Suppressor macrophage treated with lipopolysaccharide for 4 hours (primary cell): ENCODE data around the gene SMPD1.
A peak's percentile ranks its signal among the peaks of the same experiment; 100 is the strongest.

ENCODE experiments used
- DNase-seq: peaks from one replicate; pipeline ENCODE4 v3.0.0-alpha.2; 2020

Gene SMPD1

GRCh38 chr11:6389905-6390717 lies at the start of gene SMPD1:
TSS of gene SMPD1 (plus strand) at chr11:6390474. CDS start at chr11:6390599, 125 bp downstream.
- DNase-seq, result peak; percentile 97

- no peak for DNase-seq
Observed at GRCh38 chr11:6345366-6345765, 44.9 kb upstream of the SMPD1 start.

- no peak for DNase-seq
Observed at GRCh38 chr11:6350043-6350442, 40.2 kb upstream of the SMPD1 start.

GRCh38 chr11:6350486-6350885 lies 39.8 kb upstream of the SMPD1 start:
- no peak for DNase-seq

- no peak for DNase-seq
Observed at GRCh38 chr11:6351782-6352382, 38.4 kb upstream of the SMPD1 start.

GRCh38 chr11:6353367-6353987 lies 36.8 kb upstream of the SMPD1 start:
- peak; percentile 68 for DNase-seq

GRCh38 chr11:6354651-6355485 lies 35.4 kb upstream of the SMPD1 start:
- DNase-seq, result no peak

- DNase-seq, result no peak
Observed at GRCh38 chr11:6356503-6357055, 33.7 kb upstream of the SMPD1 start.

GRCh38 chr11:6357222-6357621 lies 33.1 kb upstream of the SMPD1 start:
- peak; percentile 89 for DNase-seq

- DNase-seq, result no peak
Observed at GRCh38 chr11:6360183-6360582, 30.1 kb upstream of the SMPD1 start.

- DNase-seq, result no peak
Observed at GRCh38 chr11:6362185-6362872, 27.9 kb upstream of the SMPD1 start.

- peak; percentile 81 for DNase-seq
Observed at GRCh38 chr11:6362873-6363678, 27.2 kb upstream of the SMPD1 start.

GRCh38 chr11:6365659-6366058 lies 24.6 kb upstream of the SMPD1 start:
- no peak for DNase-seq

GRCh38 chr11:6371825-6372224 lies 18.4 kb upstream of the SMPD1 start:
- no peak for DNase-seq

- peak; percentile 38 for DNase-seq
Observed at GRCh38 chr11:6377902-6378639, 12.2 kb upstream of the SMPD1 start.

- no peak for DNase-seq
Observed at GRCh38 chr11:6378640-6378989, 11.7 kb upstream of the SMPD1 start.

GRCh38 chr11:6385046-6385777 lies 5.1 kb upstream of the SMPD1 start:
- DNase-seq, result no peak

GRCh38 chr11:6387811-6388599 lies 2.3 kb upstream of the SMPD1 start:
- no peak for DNase-seq

GRCh38 chr11:6388748-6389147 lies 1.5 kb upstream of the SMPD1 start:
- DNase-seq, result no peak
